Stimulated activated CD8-positive, alpha-beta memory T cell treated with anti-CD3 and anti-CD28 coated beads, Interleukin-12 subunit alpha, Interleukin-12 subunit beta, amount 100 ng/mL, for 1 hour (primary cell): ENCODE results near the gene FGGY.
"Not testable (repeated sequence)": the region's sequence is repeated elsewhere in the genome, so short reads cannot be mapped to it uniquely, and the experiment has no call there.

Source experiments
- DNase-seq: peaks from one replicate; pipeline ENCODE4 v3.0.0-alpha.2; 2020; ENCODE audit warnings: low read depth

Gene FGGY

DNA sequence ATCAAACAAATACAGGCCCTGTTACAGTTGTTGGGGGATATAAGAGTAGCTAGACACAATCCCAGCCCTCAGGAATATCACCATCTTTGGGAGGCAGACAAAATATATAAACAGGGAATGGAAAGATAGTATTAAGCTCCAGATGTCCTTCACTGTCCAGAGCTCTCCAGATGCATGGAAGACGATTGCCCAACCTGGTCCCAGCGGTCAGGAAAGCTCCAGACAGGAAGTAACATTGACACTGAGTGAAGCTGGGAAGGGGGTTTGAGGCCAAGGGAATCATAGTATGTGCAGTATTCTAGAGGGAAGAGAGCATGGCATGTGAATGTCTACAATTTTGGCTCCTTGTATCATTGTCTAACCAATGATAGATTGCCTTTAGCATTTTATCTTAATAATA is 344.0 kb downstream of the FGGY start:
- no peak for DNase-seq

DNA sequence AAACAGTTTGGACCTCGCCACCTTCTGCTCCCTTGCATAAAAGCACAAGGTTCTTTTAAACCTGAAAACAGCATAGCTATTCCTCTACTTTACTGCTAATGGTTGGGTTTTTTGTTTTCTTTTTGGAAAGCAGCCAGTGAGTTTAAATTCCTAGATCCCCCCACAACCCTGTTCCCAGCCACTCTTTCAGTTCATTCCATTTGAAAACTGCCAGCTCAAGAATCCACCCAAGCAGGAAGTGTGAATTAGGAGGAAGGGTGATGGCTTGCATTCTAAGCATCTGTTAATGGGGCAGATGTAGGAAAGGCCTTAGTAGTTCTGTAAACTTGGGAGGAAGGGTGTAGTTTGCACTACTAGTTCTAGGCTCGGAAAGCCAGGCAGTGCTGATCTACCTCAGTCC is 344.9 kb downstream of the FGGY start:
- no peak for DNase-seq

DNA sequence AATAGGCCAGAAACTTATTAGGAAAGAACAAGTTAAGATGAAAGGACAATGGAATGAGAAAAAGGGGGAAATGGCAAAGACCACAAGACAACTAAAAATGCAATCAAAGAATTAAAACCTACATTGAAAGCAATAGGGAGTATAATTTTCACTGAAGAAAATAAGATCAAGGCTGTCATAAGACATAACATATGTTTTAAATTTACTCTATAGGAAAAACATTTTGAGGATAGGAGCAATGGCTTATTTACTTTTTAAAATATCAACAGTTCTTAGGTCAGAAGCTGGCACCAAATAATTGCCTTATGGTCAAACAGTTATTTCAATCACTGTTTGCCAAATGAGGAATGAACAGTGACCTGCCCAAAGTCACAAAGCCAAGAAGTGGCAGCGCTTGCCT is 346.6 kb downstream of the FGGY start:
- no peak for DNase-seq

DNA sequence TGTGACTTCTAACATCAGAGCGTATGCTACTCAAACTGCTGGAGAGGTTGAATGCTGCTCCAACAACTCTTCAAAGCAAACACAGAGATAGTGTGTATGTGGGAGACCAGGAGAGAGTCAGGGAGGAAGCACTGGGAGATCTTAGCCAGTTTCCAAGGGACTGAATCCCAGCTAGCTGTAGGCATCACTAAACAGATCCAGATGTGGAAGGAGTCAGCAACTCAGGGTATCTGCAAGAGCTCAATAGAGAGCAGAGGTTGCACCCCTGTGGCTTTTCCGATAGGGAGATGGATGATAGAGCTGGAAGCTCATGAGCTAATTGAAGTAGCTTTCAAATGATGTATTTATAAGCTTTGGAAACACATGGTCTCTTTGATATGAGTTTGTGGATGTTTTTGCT is 349.0 kb downstream of the FGGY start:
- no peak for DNase-seq

DNA sequence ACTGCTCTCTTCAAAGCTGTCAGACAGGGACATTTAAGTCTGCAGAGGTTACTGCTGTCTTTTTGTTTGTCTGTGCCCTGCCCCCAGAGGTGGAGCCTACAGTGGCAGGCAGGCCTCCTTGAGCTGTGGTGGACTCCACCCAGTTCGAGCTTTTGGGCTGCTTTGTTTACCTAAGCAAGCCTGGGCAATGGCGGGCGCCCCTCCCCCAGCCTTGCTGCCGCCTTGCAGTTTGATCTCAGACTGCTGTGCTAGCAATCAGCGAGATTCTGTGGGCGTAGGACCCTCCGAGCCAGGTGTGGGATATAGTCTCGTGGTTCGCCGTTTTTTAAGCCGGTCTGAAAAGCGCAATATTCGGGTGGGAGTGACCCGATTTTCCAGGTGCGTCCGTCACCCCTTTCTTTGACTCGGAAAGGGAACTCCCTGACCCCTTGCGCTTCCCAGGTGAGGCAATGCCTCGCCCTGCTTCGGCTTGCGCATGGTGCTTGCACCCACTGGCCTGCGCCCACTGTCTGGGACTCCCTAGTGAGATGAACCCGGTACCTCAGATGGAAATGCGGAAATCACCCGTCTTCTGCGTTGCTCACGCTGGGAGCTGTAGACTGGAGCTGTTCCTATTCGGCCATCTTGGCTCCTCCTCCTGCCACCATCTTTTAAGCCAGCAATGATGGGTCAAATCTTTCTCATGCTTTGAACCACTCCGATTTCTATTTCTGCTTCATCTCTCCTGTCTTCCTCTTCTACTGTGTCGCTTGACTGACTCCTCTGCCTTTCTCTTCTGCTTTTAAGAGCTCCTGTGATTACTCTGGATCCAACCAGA is 356.5 kb downstream of the FGGY start:
- DNase-seq = not testable (repeated sequence)

DNA sequence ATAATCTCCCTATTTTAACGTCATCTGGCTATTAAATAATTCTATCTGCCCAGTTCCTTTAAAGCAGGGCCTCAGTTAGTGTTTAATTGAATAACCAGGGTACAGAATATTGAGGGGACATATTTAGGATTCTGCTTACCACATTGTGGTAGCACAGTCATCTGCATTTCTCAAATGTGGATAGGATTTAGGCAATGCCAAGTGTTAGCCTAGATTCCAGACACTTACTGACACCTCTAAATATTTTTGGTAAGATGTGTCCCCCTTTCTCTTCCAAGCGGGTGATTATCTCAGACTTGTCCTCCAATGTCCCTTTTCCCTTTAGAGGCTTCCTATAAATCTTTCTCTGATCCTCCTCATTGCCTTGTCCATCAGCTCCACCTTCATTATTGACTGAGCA is 357.1 kb downstream of the FGGY start:
- no peak for DNase-seq

DNA sequence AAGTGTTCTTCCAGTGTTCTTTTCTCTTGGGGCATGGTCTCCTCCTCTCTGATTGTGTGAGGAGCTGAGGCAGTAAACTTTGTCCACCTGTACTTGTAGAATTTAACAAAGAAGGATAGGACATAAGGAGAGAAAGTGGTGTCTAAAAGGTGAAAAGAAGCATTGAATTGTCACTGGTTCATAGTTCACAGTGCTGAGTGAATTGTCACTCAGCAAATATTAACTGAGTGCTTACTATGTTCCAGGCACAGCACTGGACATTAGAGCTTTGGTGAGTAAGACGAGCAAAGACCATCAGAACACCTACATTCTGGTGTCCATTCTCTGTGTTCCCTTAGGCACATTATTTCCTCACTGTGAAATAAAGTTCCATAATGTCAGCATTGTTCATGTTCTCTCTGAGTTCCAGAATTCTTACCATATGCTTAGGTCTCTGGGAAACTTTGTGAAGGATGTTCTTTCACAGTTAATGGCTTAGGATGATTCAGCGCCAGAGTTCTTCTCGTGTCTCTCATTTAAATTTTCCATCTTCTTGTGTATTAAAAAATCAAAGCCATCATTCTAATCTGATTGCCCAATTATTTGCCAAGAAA is 361.1 kb downstream of the FGGY start:
- DNase-seq = no peak

DNA sequence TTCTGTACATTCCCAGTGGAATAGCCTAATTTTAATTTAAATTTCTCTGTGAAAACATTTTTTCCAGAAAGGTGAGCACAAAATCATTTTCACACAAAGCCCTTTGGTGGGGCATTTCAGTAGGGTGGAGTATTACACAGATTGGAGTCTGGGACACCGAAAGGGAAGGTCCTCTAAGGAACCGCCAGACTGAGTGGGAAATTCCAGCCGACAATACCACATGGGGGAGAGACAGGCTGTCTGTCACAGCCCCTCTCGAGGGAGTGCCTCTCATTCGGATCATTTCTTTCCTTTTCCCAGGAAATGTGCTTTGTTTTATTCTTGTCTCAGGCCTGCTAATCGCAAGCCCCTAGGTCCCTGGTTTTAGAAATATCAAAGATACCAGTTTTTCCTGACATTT is 367.3 kb downstream of the FGGY start:
- DNase-seq = no peak

DNA sequence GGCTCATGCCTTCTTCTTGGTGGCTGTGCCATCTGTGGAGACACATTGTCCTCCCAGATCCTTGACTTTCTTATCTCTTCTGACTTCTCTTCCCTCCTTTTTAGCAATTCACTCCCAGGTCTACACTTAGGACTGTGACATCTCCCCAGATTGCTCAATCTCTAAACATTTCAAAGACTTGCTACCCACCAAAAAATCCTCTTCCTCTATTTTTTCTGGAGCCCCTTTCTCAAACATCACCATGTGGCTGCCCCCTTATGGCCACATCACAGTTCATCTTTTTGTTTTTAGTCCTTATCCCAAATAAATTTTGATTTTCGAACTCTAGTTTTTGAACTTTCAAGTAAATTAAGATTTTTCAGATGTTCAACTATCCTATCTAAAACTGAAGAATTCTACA is 369.2 kb downstream of the FGGY start:
- DNase-seq = no peak

DNA sequence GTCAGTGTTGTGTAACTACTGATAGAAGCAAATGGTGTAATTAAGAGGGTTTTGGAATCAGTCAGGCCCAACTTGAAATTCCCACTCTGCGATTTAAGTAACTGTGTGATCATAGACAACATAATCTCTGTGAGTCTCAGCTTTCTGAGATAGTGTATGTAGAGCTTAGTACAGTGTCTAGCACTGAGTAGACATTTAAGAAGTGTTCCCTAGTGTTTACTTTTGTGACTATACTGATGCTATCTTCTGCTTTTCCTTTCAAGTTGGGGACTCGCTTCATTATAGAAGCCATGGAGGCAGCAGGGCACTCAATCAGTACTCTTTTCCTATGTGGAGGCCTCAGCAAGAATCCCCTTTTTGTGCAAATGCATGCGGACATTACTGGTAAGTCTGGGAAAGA is 370.1 kb downstream of the FGGY start:
- no peak for DNase-seq

DNA sequence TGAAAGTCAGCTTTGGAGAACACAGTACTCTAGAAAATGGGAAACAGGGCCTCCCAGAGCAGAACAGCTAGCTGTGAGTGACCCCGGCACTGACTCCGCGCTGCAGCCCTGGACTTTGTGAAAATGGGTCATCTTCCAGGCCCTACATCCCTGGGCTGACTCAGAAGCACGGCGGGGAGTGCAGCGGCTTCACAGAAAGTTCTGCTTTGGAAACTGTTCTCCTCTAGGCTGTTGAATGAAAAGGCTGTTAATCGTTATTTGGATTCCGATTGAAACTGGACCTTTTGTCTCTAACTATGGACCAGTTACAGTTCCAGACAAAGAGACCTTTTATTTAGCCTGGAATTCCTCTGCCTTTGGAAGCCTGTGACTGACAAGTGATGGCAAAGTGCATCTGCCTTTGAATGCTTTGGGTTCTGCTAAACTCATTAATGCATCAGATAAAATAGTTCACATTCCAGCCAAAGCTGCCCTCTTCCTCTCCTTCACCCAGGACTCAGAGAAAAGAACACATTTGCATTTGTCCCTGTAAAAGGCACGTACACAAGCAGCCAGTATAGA is 372.9 kb downstream of the FGGY start:
- DNase-seq = no peak

DNA sequence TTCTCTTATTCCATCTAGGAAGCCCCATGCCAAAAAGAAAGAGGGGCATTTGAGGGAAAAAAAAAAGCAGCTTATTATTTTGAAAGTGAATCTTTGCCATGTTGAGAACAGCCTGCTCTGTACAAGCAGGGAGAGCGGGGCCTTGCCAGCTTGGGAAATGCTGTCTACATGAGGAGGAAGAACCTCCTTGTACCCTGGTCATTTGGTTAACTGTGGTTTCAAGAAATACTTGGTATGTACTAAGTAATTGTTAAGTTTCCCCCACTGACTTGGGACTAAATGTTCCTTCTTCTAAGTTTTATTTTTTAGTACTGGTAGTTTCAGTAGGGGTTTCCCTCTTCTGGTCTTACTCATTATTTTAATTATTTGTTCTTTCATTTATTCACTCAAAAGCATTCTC is 373.8 kb downstream of the FGGY start:
- no peak for DNase-seq

DNA sequence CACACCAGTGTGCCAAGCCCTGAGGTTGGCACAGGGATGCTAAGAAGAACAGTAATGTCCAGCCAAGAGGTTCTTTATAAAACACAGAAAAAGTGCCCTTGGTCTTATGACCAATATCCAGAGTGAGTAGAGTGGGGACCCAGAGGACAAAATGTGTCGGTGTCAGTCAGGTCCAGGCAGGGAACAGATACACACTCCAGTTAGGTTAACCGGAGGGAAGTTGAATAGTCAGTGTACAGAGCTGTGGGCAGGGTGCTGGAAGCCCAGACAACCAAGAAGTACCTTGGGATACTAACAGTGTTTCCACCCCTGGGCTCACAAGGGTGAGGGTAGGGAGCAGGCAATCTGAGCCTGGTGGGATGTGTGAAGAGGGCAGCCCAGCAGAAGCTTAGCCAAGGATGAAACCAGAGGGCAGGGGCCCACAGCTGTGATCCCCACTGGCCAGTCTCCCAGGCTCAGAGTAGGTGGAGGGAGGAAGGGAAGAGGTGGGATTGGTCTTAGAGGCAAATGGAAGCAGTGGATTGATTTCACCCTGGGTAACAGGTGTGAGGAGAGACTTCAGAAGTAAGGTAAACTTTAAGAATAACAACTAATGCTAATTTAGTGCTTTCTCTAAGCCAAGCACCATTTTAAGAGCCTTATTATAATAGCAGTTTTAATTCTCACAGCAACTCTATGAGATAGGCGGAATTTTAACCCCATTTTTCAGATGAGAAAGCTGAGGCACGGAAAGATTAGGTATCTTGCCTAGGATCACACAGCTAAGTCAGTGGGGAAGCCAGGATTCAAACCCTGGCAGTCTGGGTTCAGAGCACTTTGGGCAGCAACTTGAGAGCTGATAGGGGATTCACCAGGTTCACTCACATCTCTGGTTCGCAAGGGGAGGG is 374.4 kb downstream of the FGGY start:
- no peak for DNase-seq

DNA sequence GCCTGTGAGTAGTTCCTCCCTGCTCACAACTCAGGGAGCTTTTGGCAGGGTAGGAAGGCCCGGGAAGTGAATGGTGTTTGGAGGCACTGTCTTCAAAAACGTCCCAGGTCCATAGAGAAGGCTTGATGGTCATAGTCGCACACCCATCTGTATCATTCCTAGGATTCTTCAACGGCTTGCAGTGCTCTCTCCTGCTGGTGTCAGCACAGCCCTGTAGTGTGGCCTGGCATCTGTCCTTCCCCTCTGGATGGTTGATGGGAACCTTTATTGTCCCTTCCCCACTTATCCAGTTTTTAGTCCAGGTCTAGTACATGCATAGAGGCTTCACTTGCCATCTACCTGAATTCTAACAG is 375.0 kb downstream of the FGGY start:
- DNase-seq = no peak

DNA sequence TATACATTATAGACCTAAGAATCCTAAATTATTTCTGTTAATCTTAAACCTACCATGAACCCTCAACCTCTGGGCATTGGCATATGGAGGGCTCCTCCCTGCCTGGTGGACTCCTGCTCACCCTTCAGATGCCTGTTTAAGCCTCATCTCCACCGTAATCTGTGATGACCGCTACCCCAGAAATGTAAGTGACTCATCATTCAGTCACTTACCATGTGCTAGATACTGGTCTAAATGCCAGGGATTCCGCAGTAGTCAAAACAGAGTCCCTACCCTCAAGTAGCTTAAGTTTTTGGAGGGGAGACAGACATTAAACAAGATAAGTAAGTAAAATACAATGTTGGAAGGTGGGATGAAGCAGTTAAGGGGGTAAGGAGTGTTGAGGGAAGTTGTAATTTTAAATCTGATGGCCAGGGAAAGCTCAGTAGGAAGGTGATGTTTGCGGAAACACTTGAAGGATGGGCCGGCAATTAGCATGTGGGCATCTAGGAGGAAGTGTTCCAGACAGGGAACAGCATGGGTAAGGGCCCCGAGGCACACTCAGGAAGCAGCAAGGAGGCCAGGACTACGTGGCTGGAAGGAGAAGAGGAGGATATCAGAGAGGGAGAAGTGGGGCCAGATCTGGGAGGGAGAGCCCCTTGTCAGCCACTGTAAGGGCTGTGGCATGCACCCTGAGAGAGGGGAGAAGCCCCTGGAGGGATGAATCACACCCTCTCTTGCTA is 376.1 kb downstream of the FGGY start:
- no peak for DNase-seq

DNA sequence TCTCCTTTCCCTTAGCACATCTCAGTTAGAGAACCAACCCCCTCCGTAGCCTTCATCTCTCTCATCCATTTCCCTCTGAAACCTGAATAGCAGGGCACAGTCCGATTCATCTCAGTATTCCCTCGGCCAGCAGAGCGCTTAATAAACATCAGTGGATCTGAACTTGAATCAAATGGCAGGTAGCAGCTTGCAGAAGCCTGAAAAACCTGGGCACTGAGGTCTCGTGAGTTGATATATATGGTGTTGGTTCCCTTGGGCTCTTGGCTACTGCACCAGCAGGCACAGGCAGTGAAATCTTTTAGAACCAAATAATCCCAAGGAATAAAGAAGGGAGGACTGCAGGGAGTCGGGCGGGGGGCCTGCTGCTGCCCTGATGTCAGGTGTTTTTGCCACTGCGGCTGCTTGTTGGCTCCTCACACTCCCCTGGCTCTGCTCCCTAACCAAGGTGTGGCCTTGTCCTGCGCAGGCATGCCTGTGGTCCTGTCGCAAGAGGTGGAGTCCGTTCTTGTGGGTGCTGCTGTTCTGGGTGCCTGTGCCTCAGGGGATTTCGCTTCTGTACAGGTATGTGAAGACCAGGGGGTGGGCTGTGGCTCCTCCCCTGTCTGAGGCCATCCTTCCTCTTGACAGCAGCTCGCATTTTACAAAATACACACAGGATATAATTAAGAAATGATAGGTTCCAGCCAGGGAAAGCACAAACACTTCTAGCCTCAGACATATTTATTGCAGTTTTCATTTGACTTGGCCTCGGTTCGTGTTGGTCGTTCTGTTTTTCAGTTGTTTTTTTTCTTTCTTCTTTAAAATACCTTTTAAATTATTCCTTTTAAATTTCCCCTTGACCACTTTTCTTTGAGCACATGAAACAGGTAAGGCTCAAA is 376.9 kb downstream of the FGGY start:
- no peak for DNase-seq

DNA sequence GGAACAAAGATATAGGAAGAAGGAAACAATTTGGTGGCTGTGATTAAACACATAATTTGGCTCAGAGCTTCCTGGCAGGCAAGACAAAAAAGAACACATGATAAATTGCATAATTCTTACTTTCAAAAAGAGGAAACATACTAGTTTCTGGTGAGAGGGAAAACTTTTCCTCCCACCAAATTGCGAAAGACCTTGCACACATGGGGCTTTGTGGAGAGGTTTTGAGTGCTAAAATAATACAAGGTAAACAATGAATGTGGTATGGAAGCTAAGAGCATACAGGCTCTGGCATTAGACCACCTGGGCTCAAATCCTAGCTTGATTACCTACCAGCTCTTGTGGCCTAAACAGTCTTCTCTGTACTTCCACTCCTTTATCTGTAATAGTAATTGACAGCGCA is 377.7 kb downstream of the FGGY start:
- no peak for DNase-seq

DNA sequence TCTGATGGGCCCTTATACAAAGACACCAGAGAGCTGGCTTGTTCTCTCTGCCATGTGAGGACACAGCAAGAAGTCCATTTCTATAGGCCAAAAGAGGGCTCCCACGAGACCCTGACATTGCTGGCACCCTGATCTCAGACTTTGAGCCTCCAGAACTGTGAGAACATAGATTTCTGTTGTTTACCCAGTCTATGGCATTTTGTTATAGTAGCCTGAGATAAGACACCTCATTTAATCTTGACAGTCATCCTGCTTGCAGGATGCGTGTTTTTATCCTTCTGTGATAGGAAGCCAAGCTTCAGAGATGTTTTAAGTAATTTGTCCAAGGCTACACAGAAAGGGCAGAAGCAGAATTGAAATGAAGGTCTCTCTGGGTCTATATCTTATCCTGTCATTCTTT is 379.0 kb downstream of the FGGY start:
- no peak for DNase-seq

DNA sequence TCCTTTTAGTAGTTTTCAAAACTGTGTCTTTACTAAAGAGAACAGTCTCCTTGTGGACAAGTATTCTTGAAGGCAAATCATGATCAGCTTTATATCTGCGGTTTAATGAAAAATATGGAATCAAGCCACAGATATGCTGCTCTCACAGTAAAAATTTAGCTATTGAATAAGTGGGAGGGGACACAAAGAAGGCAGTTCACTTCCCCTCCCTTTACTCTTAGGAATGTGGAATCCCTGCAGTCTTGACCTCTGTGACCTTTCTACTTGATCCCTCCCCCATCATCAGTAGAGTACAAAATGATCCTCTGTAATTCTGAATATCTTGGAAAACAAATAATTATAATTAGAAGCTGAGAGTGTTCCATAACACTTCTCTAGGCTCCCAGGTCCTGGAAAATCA is 381.1 kb downstream of the FGGY start:
- DNase-seq = no peak

DNA sequence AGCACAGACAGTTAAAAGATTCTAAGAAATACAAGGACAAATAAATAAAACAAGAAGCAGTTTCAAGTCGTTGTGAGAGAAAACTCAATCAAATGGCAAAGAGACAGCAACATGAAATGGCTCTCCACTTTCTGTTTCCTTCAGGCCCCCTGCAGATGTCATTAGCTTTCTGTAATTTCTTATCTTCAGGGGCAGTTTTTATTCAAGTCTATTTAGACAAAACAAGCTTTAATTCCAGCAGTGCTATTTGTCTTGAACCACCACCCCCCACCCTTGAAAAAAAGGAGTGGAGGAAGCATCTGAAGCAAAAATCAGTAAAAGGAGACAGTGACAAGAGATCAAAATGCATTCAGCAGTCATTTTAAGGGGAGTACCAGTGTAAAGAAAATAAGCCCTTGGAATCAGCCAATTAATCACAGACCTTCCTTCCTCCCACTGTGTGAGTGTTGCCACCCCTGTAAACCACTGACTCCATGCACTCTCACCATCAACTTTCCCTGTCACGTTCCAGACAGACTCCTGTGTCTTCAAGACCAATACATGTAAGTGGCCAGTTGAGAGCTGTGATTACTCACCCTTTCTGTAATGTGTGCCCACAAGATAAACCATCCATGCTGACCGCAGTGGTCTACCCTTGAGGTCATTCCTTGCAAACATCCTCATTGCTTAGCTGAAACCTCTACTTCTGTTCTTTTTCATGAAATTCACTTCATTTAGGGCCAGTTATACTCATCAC is 381.8 kb downstream of the FGGY start:
- DNase-seq = no peak
